A549 (cell line): ENCODE data around the gene ADI1. TPM values are rescaled to one million over a fixed set of nuclear protein-coding genes. Genes with fewer than 3 reads are reported as not detected.

Experiments used
- ATAC-seq, 2 experiments: fragments of 200-7000 bp in 1 of 2; fragments of >200 bp in 1 of 2; cut with Nextera tagmentation in 1 of 2; cut with Tn5 transposase in 1 of 2; 3 replicates each; pipeline versions ENCODE4 v1.8.0 to v1.9.1; 2018 to 2020; ENCODE audit warnings: mild to moderate bottlenecking in 1 of 2, moderate library complexity in 1 of 2
- CTCF ChIA-PET: fragments of 300-600 bp; sonication (Branson Sonifier 250); formaldehyde crosslinking; extraction: SDS; loops from one replicate; lab custom pipeline; 2021; ENCODE audit warnings: antibody characterized with exemption, inconsistent platforms; lab: Yijun Ruan, JAX
- POLR2A ChIA-PET: fragments of 350-600 bp; formaldehyde crosslinking; extraction: SDS; loops from one replicate; lab custom pipeline; 2021; ENCODE audit warnings: antibody characterized with exemption, inconsistent platforms; lab: Yijun Ruan, JAX
- DNase-seq, 2 experiments: peaks; one replicate each; pipeline versions ENCODE4 v3.0.0 to v3.0.0-alpha.2; 2011 to 2016; ENCODE audit warnings: low read depth in 1 of 2, low spot score in 1 of 2
- FAIRE-seq: peaks from 2 replicates; lab custom pipeline; 2011; peaks lifted over from hg19 to GRCh38; lab: Jason Lieb, UNC
- H3K27ac ChIP-seq, 2 experiments: fragments of >200 bp; sonication (Bioruptor Twin); formaldehyde crosslinking; 3 replicates each; pipeline ENCODE4 v1.5.1; 2016 to 2017
- H3K4me1 ChIP-seq: fragments of >200 bp; sonication (Bioruptor Twin); formaldehyde crosslinking; 3 replicates; pipeline ENCODE4 v1.6.1; 2016
- H3K4me2 ChIP-seq: fragments of >200 bp; sonication (Bioruptor Twin); formaldehyde crosslinking; 3 replicates; pipeline ENCODE4 v1.6.1; 2016
- H3K4me3 ChIP-seq: fragments of >200 bp; sonication (Bioruptor Twin); formaldehyde crosslinking; 3 replicates; pipeline ENCODE4 v1.5.1; 2016
- H3K9me3 ChIP-seq: fragments of >200 bp; sonication (Bioruptor Twin); formaldehyde crosslinking; 3 replicates; pipeline ENCODE4 v1.6.1; 2016
- CBX2 ChIP-seq: fragments of 200-600 bp; sonication (generic); IDR thresholded peaks from 2 replicates; pipeline ENCODE4 v1.6.1; 2016; ENCODE audit warnings: low read depth, mild to moderate bottlenecking, borderline replicate concordance
- CHD4 ChIP-seq: fragments of 200-600 bp; sonication (generic); IDR thresholded peaks from 2 replicates; pipeline ENCODE4 v1.6.1; 2016; ENCODE audit warnings: antibody characterized with exemption, mild to moderate bottlenecking, borderline replicate concordance
- CTCF ChIP-seq: fragments of >200 bp; sonication (Bioruptor Twin); formaldehyde crosslinking; IDR thresholded peaks from 3 replicates; pipeline ENCODE4 v1.5.1; 2016
- EHMT2 ChIP-seq: fragments of 200-600 bp; sonication (generic); IDR thresholded peaks from 2 replicates; pipeline ENCODE4 v1.6.1; 2016; ENCODE audit warnings: antibody characterized with exemption, low read depth, mild to moderate bottlenecking, moderate library complexity
- FOXS1 ChIP-seq: fragments of 250-450 bp; sonication (Bioruptor Pico); IDR thresholded peaks from 2 replicates; pipeline ENCODE4 v1.5.0; 2020; ENCODE audit warnings: mild to moderate bottlenecking, moderate library complexity
- HDAC2 ChIP-seq: fragments of 200-600 bp; sonication (generic); IDR thresholded peaks from 2 replicates; pipeline ENCODE4 v1.6.1; 2016
- HES2 ChIP-seq: fragments of >200 bp; sonication (Bioruptor Twin); formaldehyde crosslinking; IDR thresholded peaks from 2 replicates; pipeline ENCODE4 v1.6.1; 2016
- HMGXB4 ChIP-seq: fragments of 250-450 bp; sonication (Bioruptor Pico); IDR thresholded peaks from 2 replicates; pipeline ENCODE4 v1.5.0; 2021; ENCODE audit warnings: mild to moderate bottlenecking, moderate library complexity, borderline replicate concordance
- HOXA7 ChIP-seq: fragments of 250-450 bp; sonication (Bioruptor Pico); IDR thresholded peaks from 2 replicates; pipeline ENCODE4 v1.5.0; 2020; ENCODE audit warnings: mild to moderate bottlenecking, moderate library complexity
- HOXB5 ChIP-seq: fragments of 250-450 bp; sonication (Bioruptor Pico); IDR thresholded peaks from 2 replicates; pipeline ENCODE4 v1.5.0; 2020; ENCODE audit warnings: mild to moderate bottlenecking, moderate library complexity
- KDM1A ChIP-seq: fragments of 200-600 bp; sonication (generic); IDR thresholded peaks from 2 replicates; pipeline ENCODE4 v1.6.1; 2016; ENCODE audit warnings: low read depth, mild to moderate bottlenecking
- KDM5A ChIP-seq: fragments of 200-600 bp; sonication (generic); IDR thresholded peaks from 2 replicates; pipeline ENCODE4 v1.6.1; 2016; ENCODE audit warnings: antibody characterized with exemption, mild to moderate bottlenecking
- MAFK ChIP-seq: fragments of 450-650 bp; IDR thresholded peaks from 2 replicates; pipeline ENCODE4 v1.6.1; 2014; ENCODE audit not compliant: partially characterized antibody
- MAX ChIP-seq: IDR thresholded peaks from 2 replicates; pipeline ENCODE4 v1.6.1; 2012
- MYC ChIP-seq: IDR thresholded peaks from 2 replicates; pipeline ENCODE4 v1.6.1; 2012; ENCODE audit warnings: mild to moderate bottlenecking, inconsistent platforms, low read length, improper control_type of control experiment, borderline replicate concordance
- NR3C1 ChIP-seq: fragments of >200 bp; sonication (Bioruptor Twin); formaldehyde crosslinking; IDR thresholded peaks from 3 replicates; pipeline ENCODE4 v1.6.1; 2017
- PBX3 ChIP-seq: IDR thresholded peaks from 2 replicates; pipeline ENCODE4 v1.6.1; 2012
- PHF8 ChIP-seq: fragments of 200-600 bp; sonication (generic); IDR thresholded peaks from 2 replicates; pipeline ENCODE4 v1.6.1; 2016; ENCODE audit warnings: low read depth, mild to moderate bottlenecking, antibody characterized with exemption, moderate library complexity, borderline replicate concordance
- RARB ChIP-seq: fragments of 250-450 bp; sonication (Bioruptor Pico); IDR thresholded peaks from 2 replicates; pipeline ENCODE4 v1.8.0; 2021; ENCODE audit warnings: mild to moderate bottlenecking, moderate library complexity
- SREBF2 ChIP-seq: fragments of 450-650 bp; IDR thresholded peaks from 2 replicates; pipeline ENCODE4 v1.6.1; 2014; ENCODE audit warnings: mild to moderate bottlenecking, moderate library complexity
- TFCP2L1 ChIP-seq: fragments of 250-450 bp; sonication (Bioruptor Pico); IDR thresholded peaks from 2 replicates; pipeline ENCODE4 v1.5.0; 2021; ENCODE audit warnings: mild to moderate bottlenecking
- USF2 ChIP-seq: fragments of 450-650 bp; IDR thresholded peaks from 2 replicates; pipeline ENCODE4 v1.6.1; 2014; ENCODE audit warnings: antibody characterized with exemption
- ZC3H11A ChIP-seq: fragments of 450-650 bp; IDR thresholded peaks from 2 replicates; pipeline ENCODE4 v1.6.1; 2014; ENCODE audit warnings: antibody characterized with exemption, mild to moderate bottlenecking
- ZFP36 ChIP-seq: fragments of 450-650 bp; IDR thresholded peaks from 2 replicates; pipeline ENCODE4 v1.6.1; 2014; ENCODE audit warnings: borderline replicate concordance; ENCODE audit not compliant: partially characterized antibody
- ZSCAN20 ChIP-seq: fragments of 250-450 bp; sonication (Bioruptor Pico); IDR thresholded peaks from 2 replicates; pipeline ENCODE4 v1.8.0; 2022; ENCODE audit warnings: mild to moderate bottlenecking, moderate library complexity
- WGBS: methylation state at CpG from one replicate; pipeline ENCODE4 v1.1.6; 2017; ENCODE audit errors: missing lambda C conversion rate; 5-methylcytosine and 5-hydroxymethylcytosine counted together
- polyA plus RNA-seq, 4 experiments: library from polyadenylated mRNA; depleted of rRNA in 3 of 4; stranded (reverse); fragments of >200 nt; fragmentation: RNase III in 1 of 4; extraction: RNeasy Plus Mini Kit Qiagen cat#74134 plus additional on column Dnase treatment in 1 of 4; gene quantifications; 2 replicates in 3 of 4; 3 replicates in 1 of 4; pipeline ENCODE4 v1.2.3, GENCODE V29; 2011 to 2017

The ADI1 gene
- polyA plus RNA-seq, 2 of the 4 experiments (the other 2 are of a cell fraction), result 47.9 to 84.6 TPM

- WGBS, result 67% methylated on average over 2 of the region's 2 CpGs
- no peak overlapping the region for H3K4me3 ChIP-seq
- H3K27ac ChIP-seq, result no peak overlapping the region
- no peak for ATAC-seq
- no peak for DNase-seq
- FAIRE-seq, result no peak
- H3K4me2 ChIP-seq, result no peak overlapping the region
- no peaks in the 10 kb centered on the region for H3K9me3 ChIP-seq
- ChIA-PET POLR2A (no interaction called here), CTCF (no interaction called here)
- TF ChIP-seq USF2 (no peak), CBX2 (no peak), HDAC2 (no peak), PBX3 (no peak), SREBF2 (no peak), KDM5A (no peak), HMGXB4 (CRISPR knock-in tag) (no peak), ZFP36 (no peak), NR3C1 (no peak), ZC3H11A (no peak), TFCP2L1 (CRISPR knock-in tag) (no peak), CTCF (no peak), HOXB5 (CRISPR knock-in tag) (no peak), MYC (no peak), MAFK (no peak), HES2 (no peak), FOXS1 (CRISPR knock-in tag) (no peak)
- H3K4me1 ChIP-seq, result no peaks in the 10 kb centered on the region
Observed at GRCh38 chr2:3512086-3512485, 7.2 kb downstream of the ADI1 start.

GRCh38 chr2:3505771-3506170, 13.6 kb downstream of the ADI1 start:
- FAIRE-seq, result no peak
- CTCF ChIA-PET, result interaction anchor here (0.7 to 1.3 kb wide), 6 partner anchors 9 to 146 kb away, joined by 3 to 4 read pairs (median 4); no protein-coding TSS in a partner anchor
- no peaks in the 10 kb centered on the region for H3K4me1 ChIP-seq
- no peak overlapping the region for H3K4me2 ChIP-seq
- TF ChIP-seq RARB (no peak), KDM1A (no peak), PHF8 (no peak), CHD4 (no peak), FOXS1 (CRISPR knock-in tag) (no peak), MAFK (no peak), ZSCAN20 (CRISPR knock-in tag) (no peak), EHMT2 (no peak), TFCP2L1 (CRISPR knock-in tag) (no peak), MAX (no peak), HOXA7 (no peak)
- DNase-seq, result no peak
- no peak overlapping the region for H3K27ac ChIP-seq
- WGBS, result 70% methylated on average over 4 of the region's 4 CpGs
- no peak overlapping the region for H3K4me3 ChIP-seq
- no peaks in the 10 kb centered on the region for H3K9me3 ChIP-seq
- POLR2A ChIA-PET, result interaction anchor here (0.6 kb wide), 1 partner anchor 99 kb away, joined by 3 read pairs; no protein-coding TSS in a partner anchor
- no peak; a peak in 1 of 6 replicates for ATAC-seq
